Esophagus squamous epithelium (tissue), 5 donors: ENCODE data around the gene GRB2. TPM values are rescaled to one million over a fixed set of nuclear protein-coding genes. Genes with fewer than 3 reads are reported as not detected.
A peak's percentile ranks its signal among the peaks of the same experiment; 100 is the strongest.

Experiments used
- DNase-seq: peaks from one replicate; lab custom pipeline; 2025; lab: John Stamatoyannopoulos, UW
- H3K27ac ChIP-seq, 4 donors: fragments of 200-600 bp; sonication (generic); one replicate each; pipeline ENCODE4 v1.5.1; 2016 to 2019; ENCODE audit warnings: mild to moderate bottlenecking in 1 of 4
- H3K27me3 ChIP-seq, 4 donors: fragments of 200-600 bp; sonication (generic); 1 replicate in 3 of 4; 2 replicates in 1 of 4; pipeline versions ENCODE4 v1.5.1 to v1.6.0; 2017 to 2021; ENCODE audit warnings: antibody characterized with exemption in 1 of 4
- H3K36me3 ChIP-seq, 3 donors: fragments of 200-600 bp; sonication (generic); one replicate each; pipeline ENCODE4 v1.5.1; 2016 to 2019
- H3K4me1 ChIP-seq, 3 donors: fragments of 200-600 bp; sonication (generic); one replicate each; pipeline ENCODE4 v1.5.1; 2017 to 2019
- H3K4me3 ChIP-seq, 4 donors: fragments of 200-600 bp; sonication (generic); 1 replicate in 3 of 4; 2 replicates in 1 of 4; pipeline ENCODE4 v1.5.1; 2016 to 2019; ENCODE audit warnings: mild to moderate bottlenecking in 2 of 4, moderate library complexity in 1 of 4
- H3K9me3 ChIP-seq, 3 donors: fragments of 200-600 bp; sonication (generic); one replicate each; pipeline ENCODE4 v1.5.1; 2016 to 2019
- CTCF ChIP-seq, 6 experiments: fragments of 450-650 bp in 4 of 6; fragments of 200-600 bp in 2 of 6; sonication (generic) in 2 of 6; IDR thresholded peaks; one replicate each; pipeline ENCODE4 v1.5.1; 2016 to 2019; ENCODE audit warnings: antibody characterized with exemption in 6 of 6, mild to moderate bottlenecking in 4 of 6, moderate library complexity in 4 of 6
- POLR2A ChIP-seq, 4 donors: fragments of 450-650 bp; IDR thresholded peaks; one replicate each; pipeline ENCODE4 v1.6.1; 2017; ENCODE audit warnings: antibody characterized with exemption in 4 of 4, mild to moderate bottlenecking in 4 of 4, moderate library complexity in 3 of 4
- WGBS, 2 donors: methylation state at CpG; one replicate each; pipeline ENCODE4 v1.1.5; 2018; 5-methylcytosine and 5-hydroxymethylcytosine counted together
- intact Hi-C: fragments of 100-400 bp; cut with DNase I; formaldehyde crosslinking; loops from one replicate; pipeline ENCODE4 v1.15.0; 2022
- total RNA-seq, 4 donors: library from RNA; depleted of rRNA; stranded (reverse); fragments of >200 nt; gene quantifications; one replicate each; pipeline ENCODE4 v1.1.0, GENCODE V29; 2016
- donor health status: DM: yes; HTN: yes; CAD: no.

Gene GRB2
- total RNA-seq, 4 donors from 2014 or later = 58.9 to 128 (median 107) TPM

- Histone ChIP-seq H3K4me3 (no peak overlapping the region), H3K27me3 (no peaks in the 10 kb centered on the region), H3K36me3 (no peaks in the 10 kb centered on the region), H3K9me3 (no peaks in the 10 kb centered on the region), H3K27ac (no peak overlapping the region), H3K4me1 (peaks cover 0 to 17% (median 4%) of the 10 kb centered on the region in 3 donors)
- TF ChIP-seq CTCF (IDR thresholded peaks at IDR 0.05) (no peak), POLR2A (IDR thresholded peaks at IDR 0.05) (no peak)
- DNase-seq = no peak
- 82 to 89% methylated on average over 5 of the region's 5 CpGs for WGBS, 2 donors
- intact Hi-C loops = loop anchor here (5.0 kb wide), 1 partner anchor 89 kb away; no protein-coding TSS in a partner anchor
Observed at GRCh38 chr17:75411328-75412067, 6.0 kb upstream of the GRB2 start.

GRCh38 chr17:75410141-75410540 lies 4.7 kb upstream of the GRB2 start:
- Histone ChIP-seq H3K27ac (no peak overlapping the region), H3K9me3 (no peaks in the 10 kb centered on the region), H3K4me3 (no peak overlapping the region), H3K4me1 (peaks cover 0 to 23% (median 8%) of the 10 kb centered on the region in 3 donors), H3K36me3 (no peaks in the 10 kb centered on the region), H3K27me3 (no peaks in the 10 kb centered on the region)
- 92% methylated on average over 2 of the region's 4 CpGs; no CpG with 5 or more reads in 1 of the 2 donors for WGBS, 2 donors
- DNase-seq = no peak
- intact Hi-C loops = loop anchor here (5.0 kb wide), 1 partner anchor 88 kb away; no protein-coding TSS in a partner anchor
- TF ChIP-seq CTCF (IDR thresholded peaks at IDR 0.05) = no peak
- no peak for TF ChIP-seq POLR2A (IDR thresholded peaks at IDR 0.05)

- Histone ChIP-seq H3K4me1 (peaks cover 5 to 34% (median 19%) of the 10 kb centered on the region in 3 donors), H3K4me3 (no peak overlapping the region), H3K36me3 (no peaks in the 10 kb centered on the region), H3K9me3 (no peaks in the 10 kb centered on the region), H3K27ac (no peak overlapping the region), H3K27me3 (no peaks in the 10 kb centered on the region)
- WGBS, 2 donors = 85 to 94% methylated on average over 2 of the region's 2 CpGs
- TF ChIP-seq POLR2A (IDR thresholded peaks at IDR 0.05) (no peak), CTCF (IDR thresholded peaks at IDR 0.05) (no peak)
- intact Hi-C loops = no loop called here
- DNase-seq = no peak
Observed at GRCh38 chr17:75407655-75408352, 2.3 kb upstream of the GRB2 start.

GRCh38 chr17:75406222-75406615 lies 741 bp upstream of the GRB2 start:
- intact Hi-C loops = no loop called here
- 2 to 6% methylated on average over 9 of the region's 9 CpGs for WGBS, 2 donors
- TF ChIP-seq CTCF (IDR thresholded peaks at IDR 0.05) (no peak), POLR2A (IDR thresholded peaks at IDR 0.05) (no peak)
- no peaks in the 10 kb centered on the region for H3K27me3 ChIP-seq
- no peak for DNase-seq
- no peaks in the 10 kb centered on the region for H3K36me3 ChIP-seq
- peak overlapping the region; percentile 90 to 96 (median 93) for H3K4me3 ChIP-seq
- H3K9me3 ChIP-seq = no peaks in the 10 kb centered on the region
- peaks cover 5 to 42% (median 27%) of the 10 kb centered on the region in 3 donors for H3K4me1 ChIP-seq
- peak overlapping the region; percentile 47 to 97 (median 96) for H3K27ac ChIP-seq
